IPS DF 4.7 (cell line): Measurements from ENCODE around the gene TMEM232.
A peak's percentile ranks its signal among the peaks of the same experiment; 100 is the strongest.
"Not testable (repeated sequence)": the region's sequence is repeated elsewhere in the genome, so short reads cannot be mapped to it uniquely, and the experiment has no call there.

Source experiments
- DNase-seq: peaks from one replicate; pipeline ENCODE4 v3.0.0-alpha.2; 2013; ENCODE audit warnings: low spot score; ENCODE audit errors: extremely low read depth

TMEM232 gene

GRCh38 chr5:110625376-110625999, 101.0 kb downstream of the TMEM232 start:
- DNase-seq, result no peak

DNA sequence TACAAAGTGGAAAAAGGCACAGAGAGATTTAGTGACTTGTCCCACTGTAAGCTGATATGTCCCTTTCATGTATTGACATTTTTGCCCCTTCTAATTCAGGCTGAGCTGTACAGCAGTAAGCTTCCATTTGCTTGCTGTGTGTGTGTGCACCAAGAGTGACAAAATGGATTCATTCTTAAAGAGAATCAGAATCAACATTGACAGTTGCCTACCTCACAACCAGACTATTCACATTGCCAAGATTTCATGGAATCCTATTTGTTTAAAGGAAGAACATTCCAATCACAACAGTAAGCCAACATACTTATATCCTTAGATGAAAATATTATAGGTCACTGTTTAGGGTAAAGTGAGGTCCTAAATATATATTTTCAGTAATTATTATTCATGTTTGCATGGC, 102.6 kb downstream of the TMEM232 start:
- DNase-seq, result no peak

- DNase-seq, result no peak
These were observed 107.5 kb downstream of the TMEM232 start for GRCh38 chr5:110618941-110619340.

- DNase-seq, result no peak
These were observed 110.5 kb downstream of the TMEM232 start for GRCh38 chr5:110616009-110616408.

DNA sequence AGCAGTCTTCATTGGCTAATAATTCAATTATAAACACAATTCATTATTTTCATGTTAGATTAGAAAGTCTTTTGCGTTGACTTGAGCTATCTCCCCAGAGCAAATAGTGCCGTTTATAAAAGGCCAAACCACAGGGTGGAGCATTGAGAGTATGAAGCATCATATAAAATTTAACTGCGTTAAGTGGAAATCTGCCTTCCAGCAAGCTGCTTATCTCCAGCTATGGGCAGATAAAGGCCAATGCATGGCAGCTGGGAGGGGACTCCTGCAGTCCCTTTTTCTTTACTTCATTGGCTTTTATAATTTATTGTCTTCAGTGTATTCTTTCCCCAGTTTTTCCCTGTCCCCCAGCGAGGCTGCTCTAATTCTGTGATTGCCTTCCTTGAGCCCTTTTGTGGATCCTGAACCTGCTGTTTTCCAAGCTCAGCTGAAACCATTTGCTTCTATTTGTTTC, 113.7 kb downstream of the TMEM232 start:
- no peak for DNase-seq

- DNase-seq, result no peak
These were observed 114.7 kb downstream of the TMEM232 start for GRCh38 chr5:110611817-110612216.

DNA sequence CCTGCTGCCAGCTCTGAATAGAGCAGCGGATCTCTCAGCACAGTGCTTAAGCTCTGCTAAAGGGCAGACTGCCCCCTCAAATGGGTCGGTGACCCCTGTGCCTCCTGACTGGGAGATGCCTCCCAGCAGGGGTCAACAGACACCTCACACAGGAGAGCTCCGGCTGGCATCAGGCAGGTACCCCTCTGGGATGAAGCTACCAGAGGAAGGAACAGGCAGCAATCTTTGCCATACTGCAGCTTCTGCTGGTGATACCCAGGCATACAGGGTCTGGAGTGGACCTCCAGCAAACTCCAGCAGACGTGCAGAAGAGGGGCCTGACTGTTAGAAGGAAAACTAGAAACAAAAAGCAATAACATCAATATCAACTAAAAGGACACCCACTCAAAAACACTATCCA, 131.6 kb downstream of the TMEM232 start:
- DNase-seq, result no peak

- peak; percentile 11 for DNase-seq
These were observed 136.3 kb downstream of the TMEM232 start for GRCh38 chr5:110590187-110590586.

- no peak for DNase-seq
These were observed 138.0 kb downstream of the TMEM232 start for GRCh38 chr5:110588286-110588980.

DNA sequence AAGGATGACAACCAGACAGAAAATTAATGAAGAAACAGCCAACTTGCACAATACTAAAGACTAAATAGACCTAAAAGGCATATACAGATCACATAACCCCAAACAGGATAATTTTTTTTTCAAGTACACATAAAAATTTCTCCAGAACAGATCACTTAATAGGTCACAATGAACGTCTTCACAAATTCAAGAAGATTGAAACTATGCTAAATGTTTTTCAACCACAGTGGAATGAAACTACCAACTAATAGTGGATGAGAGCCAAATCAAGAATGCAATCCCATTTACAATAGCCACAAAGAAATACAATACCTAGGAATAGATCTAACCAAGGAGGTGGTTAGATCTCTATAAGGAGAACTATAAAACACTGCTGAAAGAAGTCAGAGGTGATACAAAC, 145.8 kb downstream of the TMEM232 start:
- DNase-seq, result no peak

DNA sequence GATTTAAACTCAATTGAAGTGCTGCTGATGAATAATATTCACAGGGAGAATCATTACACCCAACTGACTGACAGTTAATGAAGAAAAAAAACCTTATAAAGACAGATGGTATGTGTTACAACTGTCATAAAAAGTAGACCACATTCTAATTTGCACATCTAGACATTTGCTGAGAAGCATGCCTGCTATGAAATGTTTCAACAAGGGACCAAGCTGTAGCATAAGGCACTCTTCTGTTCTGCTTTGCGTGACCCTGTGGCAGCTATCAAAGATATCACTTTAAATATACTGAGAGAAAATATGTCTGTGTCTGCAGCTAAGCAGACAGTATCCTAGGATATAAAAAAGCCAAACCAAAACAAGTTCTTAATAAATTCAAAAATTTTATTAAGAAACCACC, 153.7 kb downstream of the TMEM232 start:
- no peak for DNase-seq

DNA sequence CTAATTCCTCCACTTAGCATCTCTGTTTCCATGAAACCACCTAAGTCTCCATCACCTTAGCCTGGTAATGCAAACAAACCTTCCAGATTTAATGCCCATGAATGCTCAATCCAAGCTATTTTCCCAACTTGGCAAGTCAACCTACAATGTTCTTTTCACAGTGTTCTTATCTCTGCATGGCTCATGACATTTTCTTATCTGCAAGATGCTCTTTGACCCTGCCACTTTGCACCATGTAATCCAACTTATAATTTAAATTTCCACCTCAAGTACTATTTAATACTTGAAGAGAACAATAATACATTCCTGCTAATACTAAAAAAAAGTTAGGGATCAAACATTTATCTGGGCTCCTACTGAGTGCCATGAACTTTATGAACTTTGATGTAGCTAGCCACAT, 164.3 kb downstream of the TMEM232 start:
- DNase-seq, result no peak

DNA sequence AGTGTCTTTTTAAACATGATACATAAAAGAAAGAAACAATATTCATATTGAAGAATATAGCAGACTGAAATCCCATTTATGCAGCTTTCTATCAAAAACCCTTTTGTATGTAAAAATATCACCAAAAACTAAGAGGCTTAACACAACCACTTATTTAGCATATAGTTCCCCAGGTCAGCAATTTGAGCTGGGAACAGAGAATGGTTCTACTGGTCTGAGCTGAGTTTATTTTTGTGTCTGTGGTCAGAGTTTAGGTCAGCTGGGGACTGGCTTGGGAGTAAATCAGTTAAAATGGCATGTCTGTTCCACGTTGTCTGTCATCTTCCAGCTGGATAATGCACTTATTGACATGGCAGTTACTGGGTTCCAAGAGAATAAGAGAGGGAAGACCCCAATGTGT, 165.0 kb downstream of the TMEM232 start:
- no peak for DNase-seq

DNA sequence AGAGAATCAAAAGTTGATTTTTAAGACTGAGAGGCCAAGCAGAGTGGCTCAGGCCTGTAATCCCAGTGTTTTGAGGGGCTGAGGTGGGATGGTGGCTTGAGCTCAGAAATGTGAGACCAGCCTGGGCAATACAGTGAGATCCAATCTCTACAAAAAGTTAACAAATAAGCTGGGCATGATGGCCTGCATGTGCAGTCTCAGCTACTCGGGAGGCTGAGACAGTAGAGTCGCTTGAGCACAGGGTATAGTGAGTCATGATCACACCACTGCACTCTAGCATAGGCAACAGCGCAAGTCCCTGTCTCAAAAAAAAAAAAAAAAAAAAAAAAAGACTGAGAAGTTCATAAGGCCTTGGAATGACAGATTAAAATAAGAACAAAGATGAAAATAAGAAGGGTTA, 177.2 kb downstream of the TMEM232 start:
- DNase-seq, result no peak

DNA sequence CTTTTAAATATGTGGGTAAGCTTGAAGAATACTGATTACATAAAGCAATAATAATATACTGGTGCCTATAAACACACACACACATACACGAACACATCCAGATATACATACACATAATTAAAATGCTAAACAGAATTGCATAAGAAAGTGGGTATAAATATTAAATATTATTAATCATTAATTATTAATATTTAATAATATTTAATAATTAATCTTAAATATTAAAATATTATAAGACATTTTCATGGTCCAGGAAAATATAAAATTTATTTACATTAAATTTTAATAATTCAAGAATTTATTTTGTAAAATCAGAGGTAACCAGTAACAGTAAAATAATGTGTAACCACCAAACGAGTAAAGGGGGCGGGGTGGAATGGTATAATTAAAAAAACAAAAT, 178.3 kb downstream of the TMEM232 start:
- DNase-seq, result no peak

GRCh38 chr5:110547495-110547894, 179.0 kb downstream of the TMEM232 start:
- no peak for DNase-seq

- DNase-seq, result no peak
These were observed 180.8 kb downstream of the TMEM232 start for GRCh38 chr5:110545716-110546115.

- DNase-seq, result no peak
These were observed 181.9 kb downstream of the TMEM232 start for GRCh38 chr5:110544603-110545002.

DNA sequence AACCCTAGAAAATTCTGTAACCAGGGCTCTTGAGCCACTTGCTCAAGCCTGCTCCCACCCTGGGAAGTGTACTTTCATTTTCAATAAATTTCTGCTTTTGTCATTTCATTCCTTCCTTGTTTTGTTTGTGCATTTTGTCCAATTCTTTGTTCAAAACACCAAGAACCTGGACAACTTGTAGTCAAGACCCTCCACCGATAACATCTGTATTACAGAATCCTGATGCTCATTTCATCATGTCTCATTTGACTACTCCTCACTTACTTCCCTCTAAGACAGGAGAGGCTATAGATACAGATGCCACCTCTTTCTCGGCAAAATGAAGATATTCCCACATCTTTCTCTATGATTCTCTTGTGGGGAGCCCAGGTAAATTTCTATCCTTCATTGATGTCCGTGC, 183.5 kb downstream of the TMEM232 start:
- DNase-seq, result no peak

DNA sequence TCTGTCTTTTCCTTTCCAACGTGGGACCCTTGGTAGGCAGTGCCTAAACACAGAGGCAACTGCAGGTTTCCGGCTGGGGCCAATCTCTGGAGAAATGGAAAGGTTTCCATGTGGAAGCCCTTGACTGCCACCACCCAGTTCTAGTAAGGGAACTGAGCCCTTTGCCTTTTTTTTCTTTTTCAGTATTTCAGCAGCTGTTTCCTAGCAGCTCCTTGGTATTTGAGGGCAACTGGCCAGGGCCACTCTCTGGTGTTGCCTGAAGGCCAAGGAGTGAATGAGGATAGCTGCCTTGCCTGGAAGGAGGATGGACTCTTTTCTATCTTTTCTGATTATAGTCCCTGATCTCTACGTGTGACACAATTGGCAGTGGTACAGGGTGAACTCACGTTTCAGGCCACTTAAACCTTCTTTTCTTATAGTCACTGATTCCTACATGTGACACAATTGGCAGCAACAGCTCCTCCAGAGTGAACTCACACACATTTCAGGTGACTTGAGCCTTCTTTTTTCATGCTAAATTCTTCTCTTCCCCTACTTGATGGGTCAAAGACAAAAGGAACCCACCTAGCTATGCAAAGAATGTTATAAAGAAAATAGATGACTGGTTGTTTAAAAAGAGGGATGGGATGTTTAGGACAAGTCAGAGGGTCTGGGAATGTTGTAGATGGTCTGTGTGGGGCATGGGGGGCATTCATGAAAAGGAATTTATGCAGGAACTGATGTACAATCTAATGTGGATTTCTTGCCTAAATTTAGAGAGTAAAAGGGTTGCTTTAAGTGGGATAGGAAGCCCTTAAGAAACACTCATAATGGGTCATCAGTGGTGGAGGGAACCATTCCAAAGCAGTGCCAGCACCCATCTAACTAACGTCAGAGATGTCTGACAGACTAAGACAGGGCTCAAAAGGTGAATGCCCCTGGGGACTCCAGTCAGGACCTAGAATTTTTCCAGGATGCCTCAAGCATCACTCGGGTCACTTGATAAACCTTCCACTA, 190.1 kb downstream of the TMEM232 start:
- DNase-seq, result peak; percentile 90

- not testable (repeated sequence) for DNase-seq
These were observed 191.3 kb downstream of the TMEM232 start for GRCh38 chr5:110535146-110535545.

GRCh38 chr5:110525762-110526161, 200.7 kb downstream of the TMEM232 start:
- DNase-seq, result no peak
